Naive thymus-derived CD8-positive, alpha-beta T cell (primary cell): ENCODE measurements around the gene GALNT2. TPM values are rescaled to one million over a fixed set of nuclear protein-coding genes. Genes with fewer than 3 reads are reported as not detected.
A peak's percentile ranks its signal among the peaks of the same experiment; 100 is the strongest.

Experiments
- ATAC-seq, 2 donors: fragments of 150-1000 bp; cut with Tn5 transposase in 1 of 2; sonication (Bioruptor Pico), chemical (Tn5 transposase) in 1 of 2; 1 replicate in 1 of 2; 2 replicates in 1 of 2; pipeline ENCODE4 v1.10.0; 2021; ENCODE audit warnings: mild to moderate bottlenecking in 2 of 2, moderate library complexity in 2 of 2
- POLR2A ChIA-PET: fragments of 350-600 bp; sonication (Branson Sonifier 250); formaldehyde crosslinking; loops from one replicate; lab custom pipeline; 2021; ENCODE audit warnings: antibody characterized with exemption; lab: Charles Lee
- DNase-seq, 10 donors: peaks; one replicate each; pipeline versions ENCODE4 v3.0.0 to v3.0.0-alpha.2; 2020 to 2022
- H3K27ac Mint-ChIP-seq, 10 donors: one replicate each; pipeline ENCODE4 v1.8.0; 2020 to 2022; ENCODE audit warnings: mild to moderate bottlenecking in 10 of 10, mixed read lengths in 10 of 10, moderate library complexity in 4 of 10, inconsistent platforms in 1 of 10
- H3K27me3 Mint-ChIP-seq, 5 donors: one replicate each; pipeline ENCODE4 v1.8.0; 2021 to 2022; ENCODE audit warnings: mixed read lengths in 5 of 5
- H3K36me3 Mint-ChIP-seq, 3 donors: one replicate each; pipeline ENCODE4 v1.8.0; 2020 to 2022; ENCODE audit warnings: mixed read lengths in 3 of 3, mild to moderate bottlenecking in 2 of 3, inconsistent platforms in 1 of 3
- H3K4me1 Mint-ChIP-seq, 4 donors: one replicate each; pipeline ENCODE4 v1.8.0; 2021 to 2022; ENCODE audit warnings: mixed read lengths in 4 of 4
- H3K4me3 Mint-ChIP-seq, 10 donors: one replicate each; pipeline ENCODE4 v1.8.0; 2020 to 2022; ENCODE audit warnings: mild to moderate bottlenecking in 10 of 10, mixed read lengths in 10 of 10, moderate library complexity in 6 of 10, inconsistent platforms in 1 of 10
- H3K9me3 Mint-ChIP-seq, 9 donors: one replicate each; pipeline ENCODE4 v1.8.0; 2020 to 2022; ENCODE audit warnings: mixed read lengths in 9 of 9, mild to moderate bottlenecking in 3 of 9, inconsistent platforms in 1 of 9, moderate library complexity in 1 of 9
- polyA plus RNA-seq, 3 donors: library from polyadenylated mRNA; unstranded; fragments of 300-500 nt; fragmentation: Illumina TruSeq; gene quantifications; one replicate each; pipeline ENCODE4 v1.2.3, GENCODE V29; 2021
- total RNA-seq, 8 experiments: library from RNA in 2 of 8; stranded (reverse) in 2 of 8; gene quantifications; one replicate each; pipeline ENCODE4 v1.2.3 and lab custom pipeline; 2021 to 2026

GALNT2 gene
- total and polyA plus RNA-seq, 5 experiments from 2014 or later: 10.7 to 22.2 (median 15.3) TPM

- POLR2A ChIA-PET: no interaction called here
- ATAC-seq: no peak
- H3K27me3 Mint-ChIP-seq: no peaks in the 10 kb centered on the region
- H3K4me1 Mint-ChIP-seq: peaks cover 31 to 72% (median 57%) of the 10 kb centered on the region in 4 donors
- H3K4me3 Mint-ChIP-seq: no peak overlapping the region
- H3K36me3 Mint-ChIP-seq: peaks cover 0 to 20% (median 7%) of the 10 kb centered on the region in 3 donors
- no peak for DNase-seq
- peak overlapping the region in 2 of 10 donors; percentile 28 to 53 for H3K27ac Mint-ChIP-seq
- H3K9me3 Mint-ChIP-seq: no peaks in the 10 kb centered on the region
These were observed 75.0 kb downstream of the GALNT2 start for GRCh38 chr1:230141797-230142607.

DNA sequence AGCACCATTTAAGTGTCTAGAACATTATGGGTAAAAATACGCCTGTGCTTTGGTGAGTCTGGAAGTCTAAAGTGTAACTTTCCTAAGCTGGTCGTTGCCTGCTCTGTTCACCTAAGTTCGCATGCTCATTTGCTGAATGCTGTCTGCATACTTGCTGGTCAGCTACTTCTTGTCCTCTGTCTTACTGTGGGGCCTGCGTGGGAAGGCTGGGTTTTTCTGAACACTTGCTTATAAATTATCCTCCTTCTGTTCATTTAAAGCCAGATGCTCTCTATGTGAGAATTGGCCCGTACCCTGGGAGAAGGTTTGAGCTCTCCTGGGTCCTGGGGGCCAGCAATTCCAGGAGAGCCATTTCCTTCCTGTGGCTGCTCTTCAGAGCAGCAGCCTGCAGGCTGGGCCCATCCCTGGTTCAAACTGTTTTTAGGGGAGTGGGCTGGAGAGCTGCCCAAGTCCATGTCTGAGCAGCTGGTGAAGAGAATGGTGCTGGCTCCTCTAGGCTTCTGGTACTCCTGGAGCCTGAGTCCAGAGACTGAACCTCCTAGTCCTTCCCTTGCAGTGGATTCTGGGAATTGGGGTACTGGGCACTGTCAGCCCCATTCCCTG is 75.7 kb downstream of the GALNT2 start:
- Mint-ChIP-seq H3K27me3 (no peaks in the 10 kb centered on the region), H3K9me3 (no peaks in the 10 kb centered on the region), H3K27ac (peak overlapping the region in 2 of 10 donors; percentile 53 to 67), H3K4me3 (no peak overlapping the region), H3K36me3 (peaks cover 0 to 15% (median 5%) of the 10 kb centered on the region in 3 donors), H3K4me1 (peaks cover 35 to 75% (median 60%) of the 10 kb centered on the region in 4 donors)
- ATAC-seq (no peak), DNase-seq (peak in 1 of 10 donors; percentile 15)
- POLR2A ChIA-PET: no interaction called here

DNA sequence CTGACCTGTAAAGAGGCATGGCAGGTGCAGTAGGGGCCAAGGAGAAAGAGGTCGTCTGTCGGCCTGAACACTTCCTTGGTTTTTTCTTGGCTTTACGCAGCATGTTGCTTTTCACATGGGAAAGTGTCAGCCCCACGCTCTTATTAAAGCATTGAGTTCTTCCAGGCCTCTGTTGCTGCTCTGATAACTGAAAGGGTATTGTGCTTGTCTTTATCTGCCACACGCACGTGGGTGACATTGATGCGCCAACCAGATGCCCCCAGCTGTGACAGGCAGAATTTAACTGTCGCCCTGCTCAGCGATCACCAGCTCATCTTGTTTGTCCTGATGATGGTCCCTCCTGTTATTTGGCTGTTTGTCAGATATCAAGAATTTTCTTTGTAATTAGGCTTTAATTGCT is 76.5 kb downstream of the GALNT2 start:
- no peaks in the 10 kb centered on the region for H3K27me3 Mint-ChIP-seq

DNA sequence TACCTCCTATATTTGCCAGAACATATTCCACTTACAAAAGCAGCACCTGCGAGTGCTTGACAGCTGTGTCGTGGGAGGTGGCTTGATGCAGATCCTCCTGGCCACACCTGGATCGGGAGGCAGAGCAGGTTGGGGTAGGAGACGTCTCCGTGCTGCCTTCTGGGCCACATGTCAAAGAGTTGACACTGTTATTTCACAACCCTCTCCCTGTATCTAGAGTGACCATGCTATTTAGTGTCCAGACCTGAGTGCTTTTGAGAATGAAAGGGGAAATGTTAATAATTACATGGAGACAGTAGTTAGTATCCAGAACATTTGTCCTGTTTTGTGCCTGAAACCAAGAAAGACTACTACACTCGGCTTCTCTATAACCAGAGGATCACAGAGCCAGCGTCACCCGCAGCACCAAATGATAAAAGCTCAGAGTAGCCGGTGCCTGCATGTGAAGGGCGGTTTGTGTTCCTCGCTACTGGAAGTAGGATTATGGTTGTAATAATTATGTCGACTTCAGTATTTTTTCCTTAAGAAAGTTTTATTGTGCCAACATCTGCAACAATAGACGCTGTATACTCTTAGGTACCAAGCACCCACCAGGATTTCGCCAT is 77.1 kb downstream of the GALNT2 start:
- Mint-ChIP-seq H3K27ac (peak overlapping the region in 7 of 10 donors; percentile 7 to 89 (median 48)), H3K36me3 (peaks cover 0 to 9% (median 0%) of the 10 kb centered on the region in 3 donors), H3K27me3 (no peaks in the 10 kb centered on the region), H3K4me1 (peaks cover 44 to 81% (median 70%) of the 10 kb centered on the region in 4 donors), H3K9me3 (no peaks in the 10 kb centered on the region), H3K4me3 (no peak overlapping the region)
- DNase-seq (no peak), ATAC-seq (no peak)
- POLR2A ChIA-PET: no interaction called here

More for the DNA sequence above, 76.5 kb downstream of the GALNT2 start:
- DNase-seq (peak in 1 of 10 donors; percentile 14), ATAC-seq (no peak)
- peak overlapping the region in 3 of 10 donors; percentile 51 to 89 (median 75) for H3K27ac Mint-ChIP-seq
- POLR2A ChIA-PET: no interaction called here
- no peaks in the 10 kb centered on the region for H3K9me3 Mint-ChIP-seq
- peaks cover 0 to 9% (median 0%) of the 10 kb centered on the region in 3 donors for H3K36me3 Mint-ChIP-seq
- H3K4me3 Mint-ChIP-seq: no peak overlapping the region
- H3K4me1 Mint-ChIP-seq: peaks cover 40 to 80% (median 65%) of the 10 kb centered on the region in 4 donors

GRCh38 chr1:230144758-230145504 is 77.9 kb downstream of the GALNT2 start:
- Mint-ChIP-seq H3K27ac (peak overlapping the region in 5 of 10 donors; percentile 7 to 89 (median 75)), H3K4me1 (peaks cover 48 to 85% (median 77%) of the 10 kb centered on the region in 4 donors), H3K36me3 (peaks cover 0 to 7% (median 0%) of the 10 kb centered on the region in 3 donors), H3K4me3 (peak overlapping the region in 4 of 10 donors; percentile 5 to 77 (median 16)), H3K27me3 (no peaks in the 10 kb centered on the region), H3K9me3 (no peaks in the 10 kb centered on the region)
- POLR2A ChIA-PET: interaction anchor here (0.7 kb wide), 1 partner anchor 9 kb away, joined by 3 read pairs; no protein-coding TSS in a partner anchor
- no peak for ATAC-seq
- no peak for DNase-seq

DNA sequence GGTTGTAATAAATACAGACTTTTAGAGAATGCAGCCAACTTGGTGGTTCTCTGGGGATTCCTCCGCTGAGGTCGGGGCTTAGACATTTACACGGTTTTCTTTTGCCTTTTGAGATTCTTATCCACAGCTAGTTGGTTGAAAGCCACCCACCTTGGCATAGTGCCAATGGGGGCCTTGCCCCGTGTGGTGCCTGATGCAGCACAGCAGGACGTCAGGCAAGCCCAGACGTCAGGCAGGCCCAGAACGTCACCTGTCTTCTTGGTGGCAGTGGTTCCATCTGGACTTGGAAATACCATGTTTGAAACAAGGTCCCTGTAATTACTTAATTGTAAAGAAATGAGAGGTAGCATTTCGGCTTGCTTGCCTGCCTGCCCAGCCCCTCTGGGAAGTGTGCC is 78.5 kb downstream of the GALNT2 start:
- ATAC-seq (peak; percentile 20 to 29), DNase-seq (peak in 3 of 10 donors; percentile 23 to 29 (median 24))
- peak overlapping the region in 5 of 10 donors; percentile 7 to 77 (median 16) for H3K4me3 Mint-ChIP-seq
- no peaks in the 10 kb centered on the region for H3K27me3 Mint-ChIP-seq
- peak overlapping the region in 5 of 10 donors; percentile 8 to 89 (median 74) for H3K27ac Mint-ChIP-seq
- H3K9me3 Mint-ChIP-seq: no peaks in the 10 kb centered on the region
- peaks cover 0 to 6% (median 0%) of the 10 kb centered on the region in 3 donors for H3K36me3 Mint-ChIP-seq
- H3K4me1 Mint-ChIP-seq: peaks cover 49 to 90% (median 81%) of the 10 kb centered on the region in 4 donors
- POLR2A ChIA-PET: no interaction called here

DNA sequence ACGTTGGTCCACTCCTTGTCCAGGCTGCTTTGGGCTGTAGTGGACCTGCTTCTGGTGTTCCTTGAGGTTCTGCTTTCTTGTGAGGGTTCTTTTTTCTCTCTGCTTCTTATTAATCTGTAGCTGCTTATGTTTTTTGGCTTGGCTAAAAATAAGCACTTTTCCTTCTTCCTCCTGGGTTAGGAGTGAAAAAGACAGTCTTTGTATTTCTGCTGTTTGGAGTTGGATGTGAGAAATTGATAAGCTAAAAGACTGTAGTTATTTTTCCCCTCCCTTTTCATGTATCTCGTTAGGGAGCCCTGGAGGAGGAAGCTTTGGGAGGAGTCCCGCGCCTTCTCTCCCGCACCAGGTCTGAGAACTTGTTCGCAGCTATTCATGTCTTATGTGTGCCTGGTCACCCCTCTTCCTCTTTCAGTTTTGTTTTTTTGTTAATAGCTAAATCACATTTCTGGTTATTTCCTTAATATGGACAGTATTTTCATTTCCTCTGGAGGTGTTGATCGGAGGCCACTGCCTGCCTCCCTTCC is 79.0 kb downstream of the GALNT2 start:
- POLR2A ChIA-PET: no interaction called here

DNA sequence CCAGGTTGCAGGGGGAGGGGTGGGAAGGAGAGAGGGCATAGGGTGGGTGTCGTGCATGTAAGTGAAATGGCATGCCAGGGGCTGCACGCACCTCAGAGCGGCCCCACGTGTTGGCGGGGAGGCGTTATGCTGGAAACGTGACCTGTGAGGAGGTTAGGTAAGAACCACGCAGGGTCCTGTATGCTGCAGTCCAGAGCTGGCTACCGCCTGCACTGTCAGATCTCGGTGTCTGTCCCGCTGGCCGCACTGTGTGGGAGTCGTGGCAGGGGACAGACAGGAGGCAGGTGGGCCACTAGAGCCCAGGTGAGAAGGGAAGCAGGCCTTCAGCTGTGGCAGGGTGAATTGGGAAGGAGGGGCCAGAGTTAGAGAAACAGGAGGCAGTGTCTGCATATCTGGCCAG is 79.7 kb downstream of the GALNT2 start:
- H3K4me3 Mint-ChIP-seq: peak overlapping the region in 1 of 10 donors; percentile 77
- H3K9me3 Mint-ChIP-seq: no peaks in the 10 kb centered on the region
- ATAC-seq: no peak
- POLR2A ChIA-PET: no interaction called here
- no peaks in the 10 kb centered on the region for H3K27me3 Mint-ChIP-seq
- H3K4me1 Mint-ChIP-seq: peaks cover 48 to 90% (median 81%) of the 10 kb centered on the region in 4 donors
- peaks cover 0 to 5% (median 0%) of the 10 kb centered on the region in 3 donors for H3K36me3 Mint-ChIP-seq
- H3K27ac Mint-ChIP-seq: peak overlapping the region in 3 of 10 donors; percentile 69 to 89 (median 75)
- DNase-seq: no peak

More for the DNA sequence above, 79.0 kb downstream of the GALNT2 start:
- peaks cover 0 to 5% (median 0%) of the 10 kb centered on the region in 3 donors for H3K36me3 Mint-ChIP-seq
- ATAC-seq (no peak), DNase-seq (no peak)
- H3K27me3 Mint-ChIP-seq: no peaks in the 10 kb centered on the region
- H3K27ac Mint-ChIP-seq: peak overlapping the region in 8 of 10 donors; percentile 33 to 89 (median 74)
- peaks cover 48 to 90% (median 79%) of the 10 kb centered on the region in 4 donors for H3K4me1 Mint-ChIP-seq
- H3K9me3 Mint-ChIP-seq: no peaks in the 10 kb centered on the region
- H3K4me3 Mint-ChIP-seq: peak overlapping the region in 4 of 10 donors; percentile 16 to 77 (median 36)

DNA sequence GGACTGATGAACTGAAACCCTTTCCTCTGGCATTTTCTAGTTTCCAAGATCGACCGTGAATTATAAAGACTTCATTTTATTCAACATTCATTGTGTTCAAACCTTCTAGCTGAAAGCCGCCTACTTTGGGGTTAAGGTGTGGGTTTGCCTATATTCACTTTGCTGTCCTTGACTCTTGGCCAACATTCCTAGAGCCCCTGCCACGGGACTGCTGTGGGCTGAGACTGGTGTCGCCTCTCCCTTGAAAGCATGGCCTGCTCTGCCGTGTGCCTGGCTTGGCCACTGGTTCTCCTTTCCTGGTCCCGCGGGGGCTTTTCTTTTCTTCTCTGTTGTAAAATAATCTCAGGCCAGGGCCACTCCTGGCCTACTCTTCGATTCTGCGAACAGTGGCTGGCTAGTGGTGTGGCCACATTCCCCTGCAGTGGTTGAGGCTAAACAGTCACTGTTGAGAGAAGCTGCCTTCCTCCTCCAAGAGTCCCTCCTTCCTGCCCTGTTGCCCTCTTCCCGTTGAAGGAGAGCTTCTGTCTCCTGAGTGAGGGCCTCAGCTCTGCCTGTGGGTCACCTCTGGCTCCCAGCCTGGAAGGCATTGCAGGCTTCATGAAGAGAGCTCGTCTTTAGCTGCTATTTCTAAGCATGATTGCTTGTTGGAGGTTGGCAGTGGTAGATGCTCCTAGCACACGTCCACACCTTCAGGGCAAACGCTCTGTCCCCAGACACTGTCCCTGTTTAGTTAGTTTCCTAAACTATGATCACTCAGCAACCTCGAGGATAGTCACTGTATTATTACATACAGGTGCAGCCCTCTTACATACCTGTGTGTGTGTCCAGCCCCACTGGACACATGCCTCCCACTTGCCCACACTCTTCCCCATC is 80.5 kb downstream of the GALNT2 start:
- no peaks in the 10 kb centered on the region for H3K9me3 Mint-ChIP-seq
- H3K36me3 Mint-ChIP-seq: peaks cover 0 to 5% (median 0%) of the 10 kb centered on the region in 3 donors
- no peaks in the 10 kb centered on the region for H3K27me3 Mint-ChIP-seq
- ATAC-seq: no peak
- peak overlapping the region in 2 of 10 donors; percentile 24 to 41 for H3K4me3 Mint-ChIP-seq
- POLR2A ChIA-PET: no interaction called here
- H3K4me1 Mint-ChIP-seq: peaks cover 50 to 92% (median 79%) of the 10 kb centered on the region in 4 donors
- DNase-seq: no peak
- peak overlapping the region in 6 of 10 donors; percentile 13 to 89 (median 76) for H3K27ac Mint-ChIP-seq

GRCh38 chr1:230148126-230148652 is 81.2 kb downstream of the GALNT2 start:
- POLR2A ChIA-PET: no interaction called here
- no peaks in the 10 kb centered on the region for H3K9me3 Mint-ChIP-seq
- peaks cover 0 to 3% (median 0%) of the 10 kb centered on the region in 3 donors for H3K36me3 Mint-ChIP-seq
- no peaks in the 10 kb centered on the region for H3K27me3 Mint-ChIP-seq
- DNase-seq (no peak), ATAC-seq (no peak)
- H3K4me3 Mint-ChIP-seq: peak overlapping the region in 1 of 10 donors; percentile 33
- H3K27ac Mint-ChIP-seq: peak overlapping the region in 6 of 10 donors; percentile 4 to 89 (median 20)
- H3K4me1 Mint-ChIP-seq: peaks cover 43 to 91% (median 74%) of the 10 kb centered on the region in 4 donors
